ENCODE data around the gene PAM. TPM values are rescaled to one million over a fixed set of nuclear protein-coding genes. Genes with fewer than 3 reads are reported as not detected.
"Not testable (repeated sequence)": the region's sequence is repeated elsewhere in the genome, so short reads cannot be mapped to it uniquely, and the experiment has no call there.

The PAM gene
- total RNA-seq, 1 donor from 2014 or later: 85.6 TPM

GRCh38 chr5:103035701-103036100 lies 280.6 kb downstream of the PAM start:
- no peaks in the 10 kb centered on the region for H3K27me3 Mint-ChIP-seq (ENCODE audit: low read depth)
- no peak for TF ChIP-seq CTCF (conservative IDR thresholded peaks at IDR 0.05)
- DNase-seq (ENCODE audit: low read depth, low spot score): no peak
- H3K36me3 Mint-ChIP-seq (ENCODE audit: low read depth): peaks cover 4% of the 10 kb centered on the region
- H3K4me1 Mint-ChIP-seq: no peaks in the 10 kb centered on the region
- no peak overlapping the region for H3K27ac Mint-ChIP-seq (ENCODE audit: unreplicated experiment)
- H3K9me3 Mint-ChIP-seq: peaks cover 2% of the 10 kb centered on the region
- H3K4me3 Mint-ChIP-seq: no peak overlapping the region

DNA sequence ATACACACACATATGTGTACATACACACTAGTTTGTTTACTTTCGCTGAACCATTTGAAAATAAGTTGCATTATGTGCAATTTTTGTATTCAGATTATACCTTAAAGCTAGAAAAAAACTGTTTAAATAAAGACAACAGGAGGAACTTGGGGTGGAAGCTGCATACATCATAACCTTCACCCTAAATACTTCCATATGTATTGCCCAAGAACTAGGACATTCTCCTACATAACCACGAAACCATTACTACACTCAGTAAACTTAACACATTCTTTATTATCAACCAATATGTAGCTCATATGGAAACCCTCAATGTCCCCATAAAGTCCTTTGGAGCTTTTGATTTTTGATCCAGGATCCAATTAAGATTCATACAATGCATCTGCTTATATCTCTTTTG lies 281.5 kb downstream of the PAM start:
- Mint-ChIP-seq H3K27me3 (ENCODE audit: low read depth) (no peaks in the 10 kb centered on the region), H3K4me3 (no peak overlapping the region), H3K36me3 (ENCODE audit: low read depth) (peaks cover 3% of the 10 kb centered on the region), H3K9me3 (peaks cover 2% of the 10 kb centered on the region), H3K4me1 (no peaks in the 10 kb centered on the region), H3K27ac (ENCODE audit: unreplicated experiment) (no peak overlapping the region)
- no peak for TF ChIP-seq CTCF (conservative IDR thresholded peaks at IDR 0.05)
- no peak for DNase-seq (ENCODE audit: low read depth, low spot score)

DNA sequence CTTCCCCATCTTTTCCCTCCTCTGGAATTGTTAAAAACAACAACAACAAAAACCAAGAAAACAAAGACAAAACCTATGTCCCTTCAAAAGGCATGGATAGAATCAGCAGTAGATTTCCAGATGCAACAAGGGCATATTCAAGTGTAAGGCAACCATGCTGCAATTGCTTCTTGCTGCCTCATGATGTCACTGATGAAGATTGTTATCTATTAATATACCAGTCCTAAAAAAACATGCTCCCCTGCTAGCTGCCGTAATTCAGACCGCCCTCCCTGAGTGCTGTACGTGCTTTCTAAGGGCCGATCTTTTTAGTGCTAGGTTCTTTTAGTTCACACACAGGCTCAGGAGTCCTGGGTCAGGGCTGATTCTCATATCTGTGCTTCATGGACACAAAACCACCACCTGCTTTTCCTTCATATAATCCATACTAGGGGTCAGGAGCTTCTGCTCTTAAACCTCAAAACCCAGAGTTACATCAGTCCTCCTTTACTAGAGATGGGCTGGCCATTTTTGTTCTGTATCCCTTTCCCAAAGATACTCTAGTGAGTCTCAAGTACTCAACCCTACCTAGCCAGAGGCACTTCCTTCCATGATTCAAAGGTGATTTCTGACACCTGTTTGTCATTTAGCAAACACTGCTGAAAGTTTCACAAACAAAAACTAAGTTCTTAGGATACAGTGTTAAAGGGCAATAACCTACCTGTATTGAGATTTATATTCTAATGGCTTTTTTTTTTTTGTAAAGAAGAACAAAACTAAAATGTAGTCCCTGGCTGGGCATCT lies 282.8 kb downstream of the PAM start:
- H3K27ac Mint-ChIP-seq (ENCODE audit: unreplicated experiment): no peak overlapping the region
- H3K4me1 Mint-ChIP-seq: no peaks in the 10 kb centered on the region
- peaks cover 2% of the 10 kb centered on the region for H3K9me3 Mint-ChIP-seq
- no peak overlapping the region for H3K4me3 Mint-ChIP-seq
- H3K27me3 Mint-ChIP-seq (ENCODE audit: low read depth): no peaks in the 10 kb centered on the region
- TF ChIP-seq CTCF (conservative IDR thresholded peaks at IDR 0.05): no peak
- DNase-seq (ENCODE audit: low read depth, low spot score): no peak
- no peaks in the 10 kb centered on the region for H3K36me3 Mint-ChIP-seq (ENCODE audit: low read depth)

DNA sequence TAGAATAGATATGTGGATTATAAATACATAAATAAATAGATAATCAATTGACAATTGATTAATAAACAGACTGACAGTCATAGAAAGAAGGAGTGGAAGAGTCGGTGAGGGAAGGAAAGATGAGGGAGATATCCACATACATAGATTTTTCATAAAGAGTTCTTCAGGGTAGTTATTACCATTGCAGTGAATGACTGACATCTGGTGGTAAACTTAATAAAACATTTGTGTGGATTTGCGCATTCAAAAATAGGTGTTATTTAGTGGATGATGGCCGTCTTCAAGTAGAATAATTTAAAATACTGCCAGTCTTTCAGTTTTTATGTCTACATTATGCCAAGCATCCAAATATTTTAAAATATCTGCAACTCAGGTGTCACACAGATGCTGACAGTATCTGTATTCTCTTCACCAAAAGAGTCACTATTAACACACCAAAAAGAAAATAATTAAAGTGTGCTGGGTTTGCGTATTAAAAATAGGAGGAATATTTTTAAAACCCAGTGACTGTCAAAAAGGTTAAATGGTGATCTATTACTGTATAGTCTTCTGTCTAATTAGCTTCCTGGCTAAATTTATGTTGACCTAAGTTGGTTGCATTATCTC lies 286.1 kb downstream of the PAM start:
- no peak overlapping the region for H3K27ac Mint-ChIP-seq (ENCODE audit: unreplicated experiment)

DNA sequence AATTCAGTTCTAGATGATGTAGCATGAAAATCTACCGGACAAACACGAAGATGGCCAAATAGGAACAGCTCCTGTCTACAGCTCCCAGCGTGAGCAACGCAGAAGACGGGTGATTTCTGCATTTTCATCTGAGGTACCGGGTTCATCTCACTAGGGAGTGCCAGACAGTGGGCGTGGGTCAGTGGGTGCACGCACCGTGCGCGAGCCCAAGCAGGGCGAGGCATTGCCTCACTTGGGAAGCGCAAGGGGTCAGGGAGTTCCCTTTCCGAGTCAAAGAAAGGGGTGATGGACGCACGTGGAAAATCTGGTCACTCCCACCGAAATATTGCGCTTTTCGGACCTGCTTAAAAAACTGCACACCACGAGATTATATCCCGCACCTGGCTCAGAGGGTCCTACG lies 291.6 kb downstream of the PAM start:
- H3K27ac Mint-ChIP-seq (ENCODE audit: unreplicated experiment); H3K4me1 Mint-ChIP-seq; H3K27me3 Mint-ChIP-seq (ENCODE audit: low read depth); H3K9me3 Mint-ChIP-seq; H3K36me3 Mint-ChIP-seq (ENCODE audit: low read depth); H3K4me3 Mint-ChIP-seq; DNase-seq (ENCODE audit: low read depth, low spot score): not testable (repeated sequence)

More for the DNA sequence above, 286.1 kb downstream of the PAM start:
- Mint-ChIP-seq H3K4me3 (no peak overlapping the region), H3K4me1 (no peaks in the 10 kb centered on the region), H3K9me3 (peaks cover 5% of the 10 kb centered on the region), H3K27me3 (ENCODE audit: low read depth) (no peaks in the 10 kb centered on the region), H3K36me3 (ENCODE audit: low read depth) (no peaks in the 10 kb centered on the region)
- DNase-seq (ENCODE audit: low read depth, low spot score): no peak
- TF ChIP-seq CTCF (conservative IDR thresholded peaks at IDR 0.05): peak; percentile 69
